HG02981 (cell line): Measurements from ENCODE around the gene PRSS48.
"Not testable (repeated sequence)": the region's sequence is repeated elsewhere in the genome, so short reads cannot be mapped to it uniquely, and the experiment has no call there.

Source experiments
- ATAC-seq: cut with Tn5 transposase; IDR thresholded peaks from one replicate; pipeline ENCODE4 v1.9.1; 2021; ENCODE audit warnings: mild to moderate bottlenecking, moderate library complexity; ENCODE audit not compliant: unreplicated experiment

The PRSS48 gene, protein sequence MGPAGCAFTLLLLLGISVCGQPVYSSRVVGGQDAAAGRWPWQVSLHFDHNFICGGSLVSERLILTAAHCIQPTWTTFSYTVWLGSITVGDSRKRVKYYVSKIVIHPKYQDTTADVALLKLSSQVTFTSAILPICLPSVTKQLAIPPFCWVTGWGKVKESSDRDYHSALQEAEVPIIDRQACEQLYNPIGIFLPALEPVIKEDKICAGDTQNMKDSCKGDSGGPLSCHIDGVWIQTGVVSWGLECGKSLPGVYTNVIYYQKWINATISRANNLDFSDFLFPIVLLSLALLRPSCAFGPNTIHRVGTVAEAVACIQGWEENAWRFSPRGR

DNA sequence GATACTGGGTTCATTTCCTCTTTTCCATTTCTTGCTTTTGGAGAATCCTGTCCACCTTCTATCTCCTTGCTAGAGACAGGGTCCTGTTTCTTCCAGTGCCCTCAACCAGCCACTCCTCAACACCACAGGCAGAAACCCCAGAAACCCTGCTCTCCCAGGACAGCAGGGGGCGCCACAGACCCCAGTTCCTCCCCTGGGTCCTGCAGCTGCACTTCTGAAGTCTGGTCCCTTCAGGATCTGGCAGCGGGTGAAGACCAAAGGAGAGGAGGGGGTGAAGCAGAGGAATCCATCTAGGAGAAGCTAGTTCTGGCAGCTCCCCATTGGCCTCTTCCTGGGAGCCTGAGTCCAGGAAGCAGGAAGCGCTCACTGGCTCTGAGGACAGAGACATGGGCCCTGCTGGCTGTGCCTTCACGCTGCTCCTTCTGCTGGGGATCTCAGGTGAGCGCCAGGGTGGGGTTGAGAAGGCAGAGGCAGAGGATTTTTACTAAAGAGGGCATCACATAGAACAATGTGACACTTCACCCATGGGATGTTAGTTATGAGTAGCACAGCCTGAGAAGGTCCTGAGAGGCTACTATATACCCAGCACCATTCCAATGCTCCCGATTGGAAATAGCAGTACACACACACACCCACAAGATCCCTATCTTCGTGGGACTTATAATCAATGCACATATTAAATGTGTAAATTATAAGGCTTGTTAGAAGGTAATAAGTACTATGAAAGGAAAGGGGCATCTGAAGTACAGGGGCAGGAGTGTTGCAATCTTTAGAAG, at the start of gene PRSS48:
PRSS48 (plus strand) TSS at position 375 of the 776 bp plus-strand sequence; CDS start at position 387, 12 bp downstream.
- peak; percentile 68 for ATAC-seq

DNA sequence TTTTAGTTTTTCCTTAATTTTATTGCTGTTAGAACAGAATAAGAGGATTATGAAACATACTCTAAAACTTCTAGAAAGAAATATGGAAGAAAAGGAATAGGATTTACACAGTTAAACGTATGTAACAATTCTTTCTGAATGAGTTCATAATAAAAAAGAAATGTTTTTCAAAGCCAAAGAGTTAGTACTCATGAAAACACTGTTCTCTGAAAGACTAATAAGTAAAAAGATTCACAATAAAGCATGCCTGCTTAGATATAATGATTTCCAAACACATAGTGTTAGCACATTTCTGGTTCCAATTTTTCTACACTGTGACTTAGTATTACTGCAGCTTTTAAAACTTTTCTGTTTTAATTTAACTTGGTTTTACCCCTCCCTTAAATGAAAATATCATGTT, 49.8 kb upstream of the PRSS48 start:
- ATAC-seq = no peak

DNA sequence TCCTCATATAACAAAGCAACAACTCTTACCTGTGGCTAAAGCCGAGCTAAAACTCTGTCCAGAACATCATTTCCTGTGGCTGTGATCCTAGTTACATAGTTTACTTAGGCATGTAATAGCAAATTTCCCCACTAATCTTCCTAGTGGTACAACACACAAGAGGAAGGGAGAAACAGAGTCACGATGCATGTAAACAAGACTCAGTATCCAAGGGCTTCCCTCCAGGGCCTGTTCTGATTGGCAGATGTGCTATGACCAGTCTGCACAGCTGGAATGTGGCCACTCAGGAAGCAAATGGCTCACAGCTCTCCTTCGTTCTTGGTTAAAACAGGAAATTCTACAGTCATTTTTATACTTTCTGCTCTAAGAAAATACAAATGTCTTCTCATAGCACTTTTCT, 49.2 kb upstream of the PRSS48 start:
- ATAC-seq = no peak

DNA sequence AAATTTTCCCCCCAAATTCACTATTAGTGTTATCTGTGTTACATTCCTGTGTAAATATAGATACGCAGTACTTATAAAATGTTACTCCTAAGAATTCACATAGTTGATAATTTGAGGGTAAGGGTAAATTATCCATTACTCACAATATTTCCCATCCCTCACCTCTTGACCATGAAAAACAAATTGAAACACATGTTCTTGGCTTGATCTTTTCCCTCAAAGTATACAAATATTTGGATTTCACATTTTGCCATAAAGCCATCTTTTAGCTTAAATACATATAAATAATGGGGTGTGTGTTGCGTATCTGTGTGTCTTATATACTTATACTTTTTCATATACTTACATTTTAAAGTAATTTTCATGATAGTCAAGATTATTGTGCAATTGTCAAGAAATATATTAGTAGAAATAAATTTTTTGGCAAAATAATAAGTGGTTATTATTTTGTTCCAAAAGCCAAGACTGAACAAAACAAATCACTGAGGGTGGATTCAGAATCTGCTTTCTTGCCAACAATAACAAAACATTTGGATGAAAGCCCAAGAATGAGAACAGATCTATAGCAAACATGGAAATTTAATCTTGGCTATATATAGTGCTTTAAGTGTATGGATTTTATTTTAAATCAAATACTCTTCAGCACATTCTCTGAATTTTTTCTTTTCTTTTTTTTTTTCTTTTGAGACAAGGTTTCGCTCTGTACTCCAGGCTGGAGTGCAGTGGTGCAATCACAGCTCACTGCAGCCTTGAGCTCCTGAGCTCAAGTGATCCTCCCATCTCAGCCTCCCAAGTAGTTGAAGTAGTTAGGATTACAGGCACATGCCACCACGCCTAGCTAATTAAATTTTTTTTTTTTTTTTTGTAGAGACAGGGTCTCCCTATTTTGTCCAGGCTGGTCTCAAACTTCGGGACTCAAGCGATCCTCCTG, 48.5 kb upstream of the PRSS48 start:
- ATAC-seq = no peak

DNA sequence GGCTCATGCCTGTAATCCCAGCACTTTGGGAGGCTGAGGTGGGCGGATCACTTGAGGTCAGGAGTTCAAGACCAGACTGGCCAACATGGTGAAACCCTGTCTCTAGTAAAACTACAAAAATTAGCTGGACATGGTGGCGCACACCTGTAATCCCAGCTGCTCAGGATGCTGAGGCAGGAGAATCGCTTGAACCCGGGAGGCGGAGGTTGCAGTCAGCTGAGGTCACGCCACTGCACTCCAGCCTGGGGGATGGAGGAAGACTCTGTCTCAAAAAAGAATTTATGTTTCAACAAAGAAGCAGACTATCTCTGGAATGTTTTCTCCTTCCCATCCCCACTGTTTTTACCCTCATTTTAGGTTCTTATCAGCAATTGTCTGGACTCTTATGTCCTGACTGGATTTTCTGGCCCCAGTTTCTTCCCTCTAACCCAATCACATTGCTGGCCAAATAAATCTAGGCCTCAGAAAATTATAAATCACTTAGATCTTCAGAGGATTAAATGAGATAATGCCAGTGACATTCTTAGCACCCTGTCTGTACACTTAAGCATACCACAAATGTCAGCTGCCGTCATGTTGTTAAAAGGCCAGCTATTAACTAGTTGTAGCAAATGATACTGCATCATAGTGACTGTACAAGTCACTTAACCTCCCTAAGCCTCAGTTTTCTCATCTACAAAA, 44.9 kb upstream of the PRSS48 start:
- no peak for ATAC-seq

DNA sequence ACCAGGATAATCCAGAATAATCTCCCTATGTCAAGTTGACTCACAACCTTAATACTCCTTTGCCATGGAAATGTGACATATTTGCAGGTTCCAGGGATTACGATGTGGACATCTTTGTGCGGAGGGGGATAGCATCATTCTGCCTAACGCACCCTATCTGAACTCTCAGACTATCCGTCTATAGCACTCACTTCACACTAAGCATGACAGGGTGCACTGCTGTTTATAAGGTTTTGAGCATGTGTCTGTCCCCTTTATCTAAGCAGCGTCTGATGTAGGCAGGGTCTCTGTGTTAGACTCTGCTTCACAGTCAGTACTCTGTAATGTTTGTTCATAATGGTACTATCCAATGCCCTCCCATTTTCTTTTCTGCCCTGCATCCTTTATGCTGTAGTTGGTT, 43.4 kb upstream of the PRSS48 start:
- no peak for ATAC-seq

DNA sequence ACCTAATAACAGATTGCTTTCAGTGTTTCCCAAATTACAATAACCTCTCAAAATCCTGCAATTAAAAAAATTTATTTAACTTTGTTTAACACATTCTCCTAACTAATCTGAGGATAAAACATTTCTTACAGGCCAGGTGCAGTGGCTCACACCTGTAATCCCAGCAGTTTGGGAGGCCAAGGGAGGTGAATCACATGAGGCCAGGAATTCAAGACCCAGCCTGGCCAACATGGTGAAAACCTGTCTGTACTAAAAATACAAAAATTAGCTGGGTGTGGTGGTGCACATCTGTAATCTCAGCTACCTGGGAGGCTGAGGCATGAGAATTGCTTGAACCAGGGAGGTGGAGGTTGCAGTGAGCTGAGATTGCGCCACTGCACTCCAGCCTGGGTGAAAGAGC, 41.6 kb upstream of the PRSS48 start:
- ATAC-seq = not testable (repeated sequence)

DNA sequence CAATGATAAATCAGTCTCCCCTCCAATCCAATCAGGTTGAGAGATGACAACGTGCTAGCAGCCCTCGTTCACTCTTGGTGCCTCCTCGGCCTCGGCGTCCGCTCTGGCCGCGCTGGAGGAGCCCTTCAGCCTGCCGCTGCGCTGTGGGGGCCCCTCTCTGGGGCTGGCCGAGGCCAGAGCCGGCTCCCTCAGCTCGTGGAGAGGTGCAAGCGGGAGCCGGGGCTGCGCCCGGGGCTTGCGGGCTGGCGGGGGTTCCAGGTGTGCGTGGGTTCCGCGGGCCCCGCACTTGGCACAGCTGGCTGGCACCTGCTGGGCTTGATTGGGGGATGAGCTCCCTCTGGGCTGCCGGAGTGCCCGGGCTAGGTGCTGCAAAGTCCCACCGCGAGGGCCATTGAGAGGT, 40.9 kb upstream of the PRSS48 start:
- ATAC-seq = no peak

DNA sequence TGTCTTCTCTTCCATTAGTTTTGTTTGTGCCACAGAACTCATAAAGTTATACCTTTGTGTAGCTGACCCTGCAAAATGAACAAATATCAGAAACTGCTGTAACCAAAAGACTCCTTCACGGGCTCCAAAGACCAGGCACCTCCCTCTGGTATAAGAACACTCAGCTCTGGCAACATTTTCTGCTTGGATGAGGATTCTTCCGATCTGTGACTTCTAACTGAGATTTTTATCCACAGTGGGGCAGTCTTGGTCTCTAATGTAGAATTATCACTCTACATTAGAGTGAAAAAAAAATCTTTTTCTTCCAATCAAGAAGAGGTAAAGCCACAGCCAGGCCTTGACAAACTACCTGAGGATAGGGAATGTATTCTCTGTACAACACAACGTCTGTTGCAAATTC, 38.5 kb upstream of the PRSS48 start:
- no peak for ATAC-seq

DNA sequence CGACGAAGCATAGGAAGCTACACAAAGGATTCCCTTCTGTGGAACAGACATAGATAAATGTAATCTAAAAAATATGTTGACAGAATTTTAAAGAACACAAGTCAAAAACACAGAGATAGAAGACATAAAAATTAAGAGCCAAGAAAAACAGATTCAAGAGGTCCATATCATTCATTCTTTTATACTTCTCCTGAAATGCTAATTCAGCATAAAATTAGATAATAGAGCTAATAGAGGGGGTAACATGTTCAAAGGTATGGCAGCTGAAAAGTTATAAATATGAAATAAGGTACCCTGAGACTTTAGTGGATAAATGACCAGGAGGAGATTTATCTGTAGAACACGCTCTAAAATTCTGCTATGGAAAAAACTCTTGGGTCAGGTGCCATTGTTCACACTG, 37.4 kb upstream of the PRSS48 start:
- no peak for ATAC-seq

DNA sequence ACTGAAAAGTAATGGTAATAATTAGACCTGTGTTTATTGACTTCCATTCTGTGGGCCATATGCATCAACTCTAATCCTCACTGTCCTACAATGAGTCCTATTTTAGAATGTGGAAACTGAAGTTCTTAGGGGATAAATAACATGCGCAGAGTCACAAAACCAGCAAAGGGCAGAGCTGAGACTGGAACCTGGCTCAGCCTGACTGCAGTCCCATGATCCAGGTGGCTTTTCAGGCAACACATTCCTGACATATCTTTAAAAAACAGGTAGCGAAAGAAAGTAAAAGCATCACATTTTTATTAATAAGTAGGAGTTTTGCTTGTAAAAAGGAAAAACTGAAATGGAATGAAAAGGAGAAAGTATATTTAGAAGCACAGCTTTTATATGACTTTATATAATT, 34.7 kb upstream of the PRSS48 start:
- no peak for ATAC-seq

DNA sequence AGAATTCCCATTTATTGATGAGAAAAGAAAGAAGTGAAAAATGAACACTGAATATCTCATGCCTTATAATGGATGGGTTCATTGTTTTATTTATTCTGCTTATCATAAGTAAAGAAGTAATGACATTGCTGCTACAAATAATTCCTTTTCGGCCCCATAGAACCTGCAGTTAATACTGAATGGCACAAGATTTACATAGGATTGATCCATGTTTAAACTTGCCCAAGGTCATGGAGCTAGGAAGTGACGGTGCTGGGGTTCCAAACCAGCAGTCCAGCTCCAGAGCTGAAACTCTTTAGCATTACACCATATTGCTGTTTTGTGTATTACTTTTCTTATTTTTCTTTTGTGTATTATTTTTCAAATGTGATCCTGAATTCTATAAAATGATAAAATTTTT, 30.2 kb upstream of the PRSS48 start:
- no peak for ATAC-seq

DNA sequence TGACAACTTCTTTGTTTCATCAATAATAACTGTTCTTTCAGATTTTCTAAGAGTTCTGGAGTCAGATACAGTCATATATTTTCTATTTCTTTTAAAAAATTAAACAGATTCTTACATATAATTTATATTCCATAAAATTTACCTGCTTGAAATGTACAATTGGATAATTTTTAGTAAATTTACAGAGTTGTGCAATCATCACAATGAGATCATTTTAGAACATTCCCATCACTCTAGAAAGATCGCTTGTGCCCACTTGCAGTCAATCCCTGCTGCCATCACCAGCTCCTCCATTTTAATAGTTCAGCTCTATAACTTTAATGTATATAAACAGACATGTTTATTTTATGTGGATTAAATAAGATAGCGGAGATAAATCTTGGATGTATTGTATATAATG, 29.6 kb upstream of the PRSS48 start:
- ATAC-seq = no peak

DNA sequence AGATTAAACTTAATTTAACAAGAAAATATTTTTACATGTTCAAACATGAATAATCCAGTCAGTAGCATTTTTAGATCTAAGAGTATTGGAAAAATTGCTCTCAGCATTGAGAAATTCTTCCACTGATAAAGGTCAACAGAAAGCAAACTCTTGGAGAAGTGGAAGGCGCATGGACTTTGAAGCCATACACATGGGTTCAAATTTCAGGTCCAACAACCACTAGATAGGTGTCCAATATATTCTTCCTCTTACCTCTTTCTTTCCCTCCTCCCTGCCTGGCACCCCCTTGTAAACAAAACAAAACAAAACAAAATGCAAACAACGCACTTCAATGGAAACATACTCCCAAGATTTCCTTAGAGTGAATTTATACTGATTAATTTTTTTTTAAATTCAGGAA, 28.4 kb upstream of the PRSS48 start:
- no peak for ATAC-seq

DNA sequence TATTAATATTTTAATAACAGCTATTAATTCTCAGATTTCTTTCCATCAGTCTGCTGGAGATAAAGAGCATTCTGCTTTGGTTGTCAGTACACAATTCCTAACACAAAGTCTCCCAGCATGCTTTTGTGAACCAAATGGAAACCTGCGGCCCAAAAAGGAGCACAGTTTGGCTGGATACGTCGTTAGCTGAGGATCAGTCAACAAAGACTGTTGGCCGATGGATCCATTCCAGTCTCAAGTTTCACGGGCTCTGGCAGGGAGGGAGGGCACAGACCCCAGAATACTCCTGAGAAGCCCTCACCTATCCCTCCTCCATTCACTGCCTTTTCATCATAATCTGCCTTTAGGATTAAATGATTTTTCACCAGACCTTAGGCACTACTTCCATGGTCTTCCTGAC, 26.3 kb upstream of the PRSS48 start:
- no peak for ATAC-seq

DNA sequence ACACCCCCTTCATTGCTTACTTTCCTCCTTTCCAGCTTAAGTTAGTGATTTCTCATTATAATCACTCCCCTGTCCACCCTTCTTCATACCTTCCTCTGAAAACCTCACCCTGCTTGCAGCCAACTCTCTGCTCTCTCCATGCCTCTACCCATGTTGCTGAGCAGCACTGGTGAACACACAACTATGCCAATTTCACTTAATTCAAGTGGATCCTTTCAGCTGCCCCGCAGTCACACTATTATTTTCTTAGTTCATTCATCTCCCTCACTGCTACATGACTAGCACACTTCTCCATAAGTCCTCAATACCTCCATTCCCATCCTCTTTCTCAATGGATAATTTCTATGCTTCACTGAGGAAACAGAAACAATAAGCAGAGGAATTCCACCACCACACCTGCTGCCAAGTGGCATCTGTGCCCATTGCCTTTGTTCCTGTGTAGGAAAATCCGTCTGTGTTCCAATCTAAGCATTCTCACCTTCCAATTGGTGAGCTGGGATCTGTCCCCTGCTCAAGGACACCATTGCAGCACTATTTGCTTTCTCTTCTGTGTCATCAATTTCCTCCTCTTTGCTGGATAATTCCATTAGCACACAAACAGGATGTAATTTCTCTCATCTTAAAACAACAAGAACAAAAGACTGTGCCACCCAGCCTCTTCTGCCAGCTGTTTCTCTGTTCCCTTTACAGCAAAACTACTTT, 25.2 kb upstream of the PRSS48 start:
- no peak for ATAC-seq

DNA sequence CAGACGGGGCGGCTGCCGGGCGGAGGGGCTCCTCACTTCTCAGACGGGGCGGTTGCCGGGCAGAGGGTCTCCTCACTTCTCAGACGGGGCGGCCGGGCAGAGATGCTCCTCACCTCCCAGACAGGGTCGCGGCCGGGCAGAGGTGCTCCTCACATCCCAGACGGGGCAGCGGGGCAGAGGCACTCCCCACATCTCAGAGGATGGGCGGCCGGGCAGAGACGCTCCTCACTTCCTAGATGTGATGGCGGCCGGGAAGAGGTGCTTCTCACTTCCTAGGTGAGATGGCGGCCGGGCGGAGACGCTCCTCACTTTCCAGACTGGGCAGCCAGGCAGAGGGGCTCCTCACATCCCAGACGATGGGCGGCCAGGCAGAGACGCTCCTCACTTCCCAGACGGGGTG, 21.7 kb upstream of the PRSS48 start:
- not testable (repeated sequence) for ATAC-seq

DNA sequence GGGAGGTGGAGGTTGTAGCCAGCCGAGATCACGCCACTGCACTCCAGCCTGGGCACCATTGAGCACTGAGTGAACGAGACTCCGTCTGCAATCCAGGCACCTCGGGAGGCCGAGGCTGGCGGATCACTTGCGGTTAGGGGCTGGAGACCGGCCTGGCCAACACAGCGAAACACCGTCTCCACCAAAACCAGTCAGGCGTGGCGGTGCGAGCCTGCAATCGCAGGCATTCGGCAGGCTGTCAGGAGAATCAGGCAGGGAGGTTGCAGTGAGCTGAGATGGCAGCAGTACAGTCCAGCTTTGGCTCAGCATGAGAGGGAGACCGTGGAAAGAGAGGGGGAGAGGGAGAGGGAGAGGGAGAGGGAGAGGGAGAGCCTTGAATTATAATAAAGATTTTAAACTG, 21.3 kb upstream of the PRSS48 start:
- ATAC-seq = not testable (repeated sequence)

DNA sequence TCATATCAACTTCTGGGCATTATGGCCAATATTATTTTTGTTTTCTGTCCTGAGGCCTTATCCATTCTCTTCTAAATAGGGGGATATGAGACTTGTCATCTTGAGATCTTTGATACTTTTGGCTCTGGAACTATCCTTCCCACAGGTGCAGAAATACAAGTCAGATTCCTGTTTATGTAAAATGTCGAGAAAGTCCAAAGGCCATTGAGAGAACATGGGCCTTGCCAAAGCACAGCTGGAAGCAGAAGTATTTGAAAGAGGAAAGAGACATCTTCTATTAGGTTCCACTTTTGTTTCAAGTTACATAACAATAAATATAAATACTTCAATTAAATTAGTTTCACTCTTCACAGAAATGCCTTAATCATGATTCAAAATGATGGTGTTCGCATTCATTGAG, 20.8 kb upstream of the PRSS48 start:
- no peak for ATAC-seq

DNA sequence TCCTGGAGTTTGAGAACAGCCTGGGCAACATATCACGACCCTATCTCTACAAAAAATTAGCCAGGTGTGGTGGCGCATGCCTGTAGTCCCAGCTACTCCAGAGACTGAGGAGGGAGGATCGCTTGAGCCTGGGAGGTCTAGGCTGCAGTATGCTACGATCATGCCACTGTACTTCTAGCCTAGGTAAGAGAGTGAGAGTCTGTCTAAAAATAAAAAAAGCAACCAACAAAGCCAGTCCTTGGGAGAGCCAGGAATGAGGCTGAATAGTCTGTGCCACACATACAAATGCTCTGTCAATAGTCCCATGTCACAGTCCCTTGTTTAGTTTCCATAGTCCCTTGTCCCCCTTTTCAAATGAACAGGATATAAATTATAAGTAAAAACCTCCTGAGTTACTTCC, 19.3 kb upstream of the PRSS48 start:
- ATAC-seq = no peak
